IPS-NIHi7 (cell line): Measurements from ENCODE around the gene CEACAM20.
"Not testable (repeated sequence)": the region's sequence is repeated elsewhere in the genome, so short reads cannot be mapped to it uniquely, and the experiment has no call there.

ENCODE experiments used
- DNase-seq: peaks from one replicate; pipeline ENCODE4 v3.0.0; 2012; ENCODE audit warnings: mixed read lengths; ENCODE audit errors: extremely low spot score

Gene CEACAM20

DNA sequence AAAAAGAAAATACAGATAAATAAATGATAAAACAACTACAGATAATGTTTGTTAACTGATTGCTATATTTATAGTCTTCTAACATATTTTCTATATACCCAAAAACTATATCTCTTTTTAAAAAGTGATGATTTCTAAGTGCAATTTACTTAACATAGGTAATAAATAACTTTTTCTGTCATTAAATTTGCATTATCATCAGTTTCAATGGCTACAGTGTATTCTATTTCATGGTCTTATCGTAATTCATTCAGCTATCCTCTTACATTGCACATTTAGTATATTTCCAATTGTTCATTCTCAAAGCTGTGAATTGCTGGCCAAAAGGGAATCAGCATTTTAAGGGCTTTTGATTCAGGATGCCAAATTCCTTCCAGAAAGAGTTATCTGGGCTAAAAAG is 32.8 kb downstream of the CEACAM20 start:
- no peak for DNase-seq

DNA sequence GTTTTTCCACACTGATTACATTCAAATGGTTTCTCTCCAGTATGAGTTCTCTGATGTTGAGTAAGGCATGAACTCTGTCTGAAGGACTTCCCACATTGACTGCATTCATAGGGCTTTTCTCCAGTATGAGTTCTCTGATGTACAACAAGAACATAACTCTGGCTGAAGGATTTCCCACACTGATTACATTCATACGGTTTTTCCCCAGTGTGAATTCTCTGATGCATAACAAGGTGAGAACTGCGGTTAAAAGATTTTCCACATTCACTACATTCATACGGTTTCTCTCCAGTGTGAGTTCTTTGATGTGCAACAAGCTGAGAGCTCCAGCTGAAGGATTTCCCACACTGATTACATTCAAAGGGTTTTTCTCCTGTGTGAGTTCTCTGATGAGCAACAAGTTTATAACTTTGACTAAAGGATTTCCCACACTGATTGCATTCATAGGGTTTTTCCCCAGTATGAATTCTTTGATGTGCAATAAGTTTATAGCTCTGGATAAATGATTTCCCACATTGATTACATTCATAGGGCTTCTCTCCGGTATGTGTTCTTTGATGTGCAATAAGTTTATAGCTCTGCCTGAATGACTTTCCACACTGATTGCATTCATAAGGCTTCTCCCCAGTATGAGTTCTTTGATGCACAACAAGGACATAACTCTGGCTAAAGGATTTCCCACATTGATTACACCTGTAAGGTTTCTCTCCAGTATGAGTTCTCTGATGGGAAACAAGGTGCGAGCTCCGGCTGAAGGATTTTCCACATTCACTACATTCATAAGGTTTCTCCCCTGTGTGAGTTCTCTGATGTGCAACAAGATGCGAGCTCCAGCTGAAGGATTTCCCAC is 52.7 kb downstream of the CEACAM20 start:
- DNase-seq: no peak

DNA sequence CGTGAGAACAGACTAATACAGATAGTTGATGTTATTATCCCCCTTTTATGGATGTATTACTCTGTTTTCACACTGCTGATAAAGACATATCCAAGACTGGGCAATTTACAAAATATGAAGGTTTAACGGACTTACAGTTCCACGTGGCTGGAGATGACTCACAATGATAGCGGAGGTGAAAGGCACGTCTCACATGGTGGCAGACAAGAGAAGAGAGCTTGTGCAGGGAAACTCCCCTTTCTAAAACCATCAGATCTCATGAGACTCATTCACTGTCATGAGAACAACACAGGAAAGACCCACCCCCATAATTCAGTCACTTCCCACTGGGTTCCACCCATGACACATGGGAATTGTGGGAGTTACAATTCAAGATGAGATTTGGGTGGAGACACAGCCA is 60.7 kb downstream of the CEACAM20 start:
- not testable (repeated sequence) for DNase-seq

DNA sequence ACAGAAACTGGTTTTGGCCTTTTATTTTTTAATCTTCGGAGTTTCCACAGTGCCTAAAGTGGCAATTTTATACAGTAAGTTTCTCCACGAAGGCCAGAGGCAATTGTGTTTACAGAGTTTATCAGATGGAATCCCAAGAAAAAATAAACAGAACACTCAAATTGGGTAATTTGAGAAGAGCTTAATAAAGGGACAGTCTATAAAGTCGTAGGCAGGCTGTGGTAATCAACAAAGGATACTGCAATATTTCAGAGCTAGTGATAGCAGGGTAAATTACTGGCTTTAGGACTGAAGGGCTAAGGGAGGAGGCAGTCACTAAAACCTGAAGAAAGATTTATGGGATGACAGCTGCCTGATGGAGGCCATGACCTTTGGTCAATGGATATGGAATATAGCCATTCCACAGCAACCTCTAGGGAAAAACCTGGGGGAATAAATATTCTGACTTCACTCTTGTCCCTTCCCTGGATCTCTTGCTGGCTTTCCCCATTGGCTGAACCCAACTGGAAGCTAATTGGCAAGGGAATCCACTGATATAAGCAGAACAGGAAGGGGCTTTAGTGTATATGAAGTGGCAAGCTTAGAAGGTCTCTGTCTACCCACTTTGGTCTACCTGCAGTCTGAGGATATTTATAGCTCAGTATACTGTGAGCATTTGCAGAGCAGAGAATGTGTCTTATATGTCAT is 66.7 kb downstream of the CEACAM20 start:
- not testable (repeated sequence) for DNase-seq
